T47D (cell line): Measurements from ENCODE around the gene MYADML2.
"Not testable (repeated sequence)": the region's sequence is repeated elsewhere in the genome, so short reads cannot be mapped to it uniquely, and the experiment has no call there.

Experiments
- DNase-seq, 2 experiments: peaks; one replicate each; pipeline versions ENCODE4 v3.0.0 to v3.0.0-alpha.2; 2011 to 2012; ENCODE audit warnings: low read depth in 1 of 2, low spot score in 1 of 2
- JUND ChIP-seq: IDR thresholded peaks from 2 replicates; pipeline ENCODE4 v1.6.1; 2012; ENCODE audit warnings: low read depth
- in situ Hi-C: cut with HindIII; loops from 2 replicates; pipeline ENCODE4 v1.10.0; 2016; ENCODE audit warnings: low sequenced_read_pairs, low pct_unique_long_range_greater_than_20kb

Gene MYADML2

GRCh38 chr17:81986606-81987005, 39.6 kb upstream of the MYADML2 start:
- in situ Hi-C loops: no loop called here
- DNase-seq: no peak
- TF ChIP-seq JUND: no peak

GRCh38 chr17:81984773-81985410, 37.9 kb upstream of the MYADML2 start:
- in situ Hi-C loops: no loop called here
- no peak for DNase-seq
- no peak for TF ChIP-seq JUND

GRCh38 chr17:81983639-81984373, 36.8 kb upstream of the MYADML2 start:
- no peak for DNase-seq
- TF ChIP-seq JUND: no peak
- in situ Hi-C loops: no loop called here

GRCh38 chr17:81983011-81983638, 36.1 kb upstream of the MYADML2 start:
- DNase-seq: no peak
- in situ Hi-C loops: no loop called here
- no peak for TF ChIP-seq JUND

- DNase-seq, in situ Hi-C loops: not testable (repeated sequence)
Observed at GRCh38 chr17:81981511-81981910, 34.5 kb upstream of the MYADML2 start.

GRCh38 chr17:81980707-81981343, 33.8 kb upstream of the MYADML2 start:
- TF ChIP-seq JUND: no peak
- in situ Hi-C loops: no loop called here
- DNase-seq: peak in 1 of 2 experiments; percentile 53

GRCh38 chr17:81980122-81980521, 33.1 kb upstream of the MYADML2 start:
- in situ Hi-C loops: no loop called here
- TF ChIP-seq JUND: no peak
- DNase-seq: no peak

- no peak for TF ChIP-seq JUND
- in situ Hi-C loops: no loop called here
- DNase-seq: no peak
Observed at GRCh38 chr17:81978524-81979298, 31.7 kb upstream of the MYADML2 start.

GRCh38 chr17:81977211-81977808, 30.3 kb upstream of the MYADML2 start, which contains the start of gene ASPSCR1:
TSS of gene ASPSCR1 (plus strand) at chr17:81977629. CDS start at chr17:81977647, 18 bp downstream.
- in situ Hi-C loops: no loop called here
- TF ChIP-seq JUND: no peak
- peak; percentile 69 to 95 for DNase-seq

GRCh38 chr17:81976332-81977210, 29.5 kb upstream of the MYADML2 start:
- in situ Hi-C loops: no loop called here
- TF ChIP-seq JUND: no peak
- DNase-seq: peak in 1 of 2 experiments; percentile 53

- DNase-seq: no peak
- no peak for TF ChIP-seq JUND
- in situ Hi-C loops: no loop called here
Observed at GRCh38 chr17:81973432-81973831, 26.4 kb upstream of the MYADML2 start.
